Sigmoid colon (tissue), 7 donors: Measurements from ENCODE around the gene TSPEAR. TPM values are rescaled to one million over a fixed set of nuclear protein-coding genes. Genes with fewer than 3 reads are reported as not detected.

Experiments
- DNase-seq: peaks from one replicate; pipeline ENCODE4 v3.0.0-alpha.2; 2019
- H3K27ac ChIP-seq, 4 donors: fragments of 200-600 bp; sonication (generic); one replicate each; pipeline ENCODE4 v1.5.1; 2016 to 2019; ENCODE audit warnings: mild to moderate bottlenecking in 1 of 4
- H3K27me3 ChIP-seq, 3 donors: fragments of 200-600 bp; sonication (generic); one replicate each; pipeline ENCODE4 v1.5.1; 2019; ENCODE audit warnings: mild to moderate bottlenecking in 1 of 3
- H3K36me3 ChIP-seq, 4 donors: fragments of 200-600 bp; sonication (generic); one replicate each; pipeline ENCODE4 v1.5.1; 2016 to 2019
- H3K4me1 ChIP-seq, 4 donors: fragments of 200-600 bp; sonication (generic); one replicate each; pipeline ENCODE4 v1.5.1; 2017 to 2019
- H3K4me3 ChIP-seq, 4 donors: fragments of 200-600 bp; sonication (generic); one replicate each; pipeline ENCODE4 v1.5.1; 2017 to 2019; ENCODE audit warnings: mild to moderate bottlenecking in 2 of 4, moderate library complexity in 1 of 4
- H3K9me3 ChIP-seq, 4 donors: fragments of 200-600 bp in 3 of 4; sonication (generic) in 3 of 4; one replicate each; pipeline versions ENCODE4 v1.5.1 to v1.6.1; 2013 to 2019
- CTCF ChIP-seq, 4 experiments: fragments of 450-650 bp in 3 of 4; fragments of 200-600 bp in 1 of 4; IDR thresholded peaks; one replicate each; pipeline ENCODE4 v1.5.1; 2016 to 2019; ENCODE audit warnings: antibody characterized with exemption in 4 of 4, mild to moderate bottlenecking in 3 of 4, moderate library complexity in 2 of 4
- EP300 ChIP-seq, 4 donors: sonication (generic); formaldehyde crosslinking; IDR thresholded peaks; one replicate each; pipeline ENCODE4 v1.6.1; 2017; ENCODE audit warnings: antibody characterized with exemption in 4 of 4
- POLR2A ChIP-seq, 2 donors: fragments of 450-650 bp; IDR thresholded peaks; one replicate each; pipeline ENCODE4 v1.6.1; 2016; ENCODE audit warnings: antibody characterized with exemption in 2 of 2, mild to moderate bottlenecking in 2 of 2, moderate library complexity in 2 of 2
- POLR2AphosphoS5 ChIP-seq, 4 donors: sonication (generic); formaldehyde crosslinking; IDR thresholded peaks; one replicate each; pipeline ENCODE4 v1.6.1; 2017; ENCODE audit warnings: antibody characterized with exemption in 4 of 4
- WGBS, 2 donors: extraction: QIAGEN DNeasy Blood & Tissue Kit; methylation state at CpG; one replicate each; pipeline ENCODE4 v1.1.7; 2013; 5-methylcytosine and 5-hydroxymethylcytosine counted together
- intact Hi-C: fragments of 100-400 bp; cut with DNase I; formaldehyde crosslinking; loops from one replicate; pipeline ENCODE4 v1.15.1; 2023
- polyA plus RNA-seq, 3 donors: library from polyadenylated mRNA; stranded (reverse); fragments of 200-250 nt; gene quantifications; one replicate each; pipeline ENCODE4 v1.2.3, GENCODE V29; 2013
- total RNA-seq, 4 donors: library from RNA; depleted of rRNA; stranded (reverse); fragments of >200 nt; gene quantifications; one replicate each; pipeline ENCODE4 v1.1.0, GENCODE V29; 2016
- donor health status: healthy with polysubstance abuse.
- donor health status: Bipolar disorder and iron deficiency.
- donor health status: healthy.

TSPEAR gene
- total and polyA plus RNA-seq, 7 donors = under 0.01 to 0.20 TPM; not detected in 5

- intact Hi-C loops = no loop called here
- no peak for DNase-seq
- Histone ChIP-seq H3K4me1 (no peaks in the 10 kb centered on the region), H3K9me3 (peaks cover 4 to 13% (median 10%) of the 10 kb centered on the region in 4 donors), H3K36me3 (no peaks in the 10 kb centered on the region), H3K27me3 (peaks cover 0 to 13% (median 3%) of the 10 kb centered on the region in 3 donors), H3K27ac (no peak overlapping the region), H3K4me3 (no peak overlapping the region)
- TF ChIP-seq CTCF (IDR thresholded peaks at IDR 0.05) = no peak
- no peak for TF ChIP-seq POLR2AphosphoS5 (IDR thresholded peaks at IDR 0.05)
- TF ChIP-seq POLR2A (IDR thresholded peaks at IDR 0.05) = no peak
- TF ChIP-seq EP300 (IDR thresholded peaks at IDR 0.05) = no peak
- 83 to 86% methylated on average over 11 of the region's 11 CpGs for WGBS, 2 donors
Observed at GRCh38 chr21:44732956-44733355, 21.6 kb upstream of the TSPEAR start.

GRCh38 chr21:44732263-44732662 is 20.9 kb upstream of the TSPEAR start:
- H3K36me3 ChIP-seq = no peaks in the 10 kb centered on the region
- WGBS, 2 donors = 92 to 94% methylated on average over 10 of the region's 10 CpGs
- peaks cover 0 to 6% (median 3%) of the 10 kb centered on the region in 4 donors for H3K9me3 ChIP-seq
- no peak for DNase-seq
- intact Hi-C loops = no loop called here
- H3K4me1 ChIP-seq = no peaks in the 10 kb centered on the region
- TF ChIP-seq POLR2A (IDR thresholded peaks at IDR 0.05) (no peak), CTCF (IDR thresholded peaks at IDR 0.05) (no peak), POLR2AphosphoS5 (IDR thresholded peaks at IDR 0.05) (no peak), EP300 (IDR thresholded peaks at IDR 0.05) (no peak)
- peaks cover 0 to 20% (median 8%) of the 10 kb centered on the region in 3 donors for H3K27me3 ChIP-seq
- no peak overlapping the region for H3K27ac ChIP-seq
- H3K4me3 ChIP-seq = no peak overlapping the region

GRCh38 chr21:44730951-44731579 is 19.7 kb upstream of the TSPEAR start:
- no peak for DNase-seq
- Histone ChIP-seq H3K9me3 (no peaks in the 10 kb centered on the region), H3K27ac (no peak overlapping the region), H3K4me1 (no peaks in the 10 kb centered on the region), H3K27me3 (peaks cover 0 to 27% (median 8%) of the 10 kb centered on the region in 3 donors), H3K36me3 (no peaks in the 10 kb centered on the region), H3K4me3 (no peak overlapping the region)
- intact Hi-C loops = no loop called here
- no peak for TF ChIP-seq POLR2A (IDR thresholded peaks at IDR 0.05)
- no peak for TF ChIP-seq EP300 (IDR thresholded peaks at IDR 0.05)
- TF ChIP-seq POLR2AphosphoS5 (IDR thresholded peaks at IDR 0.05) = no peak
- no peak for TF ChIP-seq CTCF (IDR thresholded peaks at IDR 0.05)
- 67 to 72% methylated on average over 9 of the region's 9 CpGs for WGBS, 2 donors

- H3K4me1 ChIP-seq = no peaks in the 10 kb centered on the region
- intact Hi-C loops = no loop called here
- no peak overlapping the region for H3K27ac ChIP-seq
- TF ChIP-seq POLR2AphosphoS5 (IDR thresholded peaks at IDR 0.05) = no peak
- no peak for TF ChIP-seq POLR2A (IDR thresholded peaks at IDR 0.05)
- TF ChIP-seq EP300 (IDR thresholded peaks at IDR 0.05) = no peak
- TF ChIP-seq CTCF (IDR thresholded peaks at IDR 0.05) = no peak
- DNase-seq = no peak
- H3K36me3 ChIP-seq = no peaks in the 10 kb centered on the region
- H3K27me3 ChIP-seq = peaks cover 0 to 36% (median 8%) of the 10 kb centered on the region in 3 donors
- 84 to 88% methylated on average over 7 of the region's 7 CpGs for WGBS, 2 donors
- H3K4me3 ChIP-seq = no peak overlapping the region
- no peaks in the 10 kb centered on the region for H3K9me3 ChIP-seq
Observed at GRCh38 chr21:44730028-44730395, 18.6 kb upstream of the TSPEAR start.
